DMS79 treated with DMSO at 0.1 percent for 48 hours (cell line): ENCODE data around the gene MRGPRX1.
"Not testable (repeated sequence)": the region's sequence is repeated elsewhere in the genome, so short reads cannot be mapped to it uniquely, and the experiment has no call there.

Source experiments
- DNase-seq: peaks from one replicate; lab custom pipeline; 2025; lab: John Stamatoyannopoulos, UW

Gene MRGPRX1

GRCh38 chr11:18939314-18939713 lies at the start of gene MRGPRX1:
Gene MRGPRX1 (minus strand): TSS chr11:18939414. CDS start chr11:18934784, 4,630 bp downstream.
- no peak for DNase-seq

GRCh38 chr11:18987454-18988231 lies 48.4 kb upstream of the MRGPRX1 start:
- DNase-seq = no peak

- DNase-seq = no peak
Observed at GRCh38 chr11:18986744-18987143, 47.5 kb upstream of the MRGPRX1 start.

GRCh38 chr11:18981897-18982296 lies 42.7 kb upstream of the MRGPRX1 start:
- DNase-seq = no peak

GRCh38 chr11:18974192-18974591 lies 35.0 kb upstream of the MRGPRX1 start:
- DNase-seq = no peak

GRCh38 chr11:18972336-18972735 lies 33.1 kb upstream of the MRGPRX1 start:
- DNase-seq = no peak

- DNase-seq = no peak
Observed at GRCh38 chr11:18969720-18970119, 30.5 kb upstream of the MRGPRX1 start.

GRCh38 chr11:18958221-18958910 lies 19.2 kb upstream of the MRGPRX1 start:
- no peak for DNase-seq

- DNase-seq = no peak
Observed at GRCh38 chr11:18956630-18957029, 17.4 kb upstream of the MRGPRX1 start.

GRCh38 chr11:18936002-18936673 lies 3.1 kb downstream of the MRGPRX1 start:
- no peak for DNase-seq

- no peak for DNase-seq
Observed at GRCh38 chr11:18934195-18934814, 4.9 kb downstream of the MRGPRX1 start.

- no peak for DNase-seq
Observed at GRCh38 chr11:18927550-18928322, 11.5 kb downstream of the MRGPRX1 start.

- DNase-seq = not testable (repeated sequence)
Observed at GRCh38 chr11:18925426-18925825, 13.8 kb downstream of the MRGPRX1 start.

- no peak for DNase-seq
Observed at GRCh38 chr11:18912883-18913282, 26.3 kb downstream of the MRGPRX1 start.

GRCh38 chr11:18907391-18907790 lies 31.8 kb downstream of the MRGPRX1 start:
- DNase-seq = no peak

GRCh38 chr11:18900637-18901036 lies 38.6 kb downstream of the MRGPRX1 start:
- not testable (repeated sequence) for DNase-seq

- DNase-seq = not testable (repeated sequence)
Observed at GRCh38 chr11:18900151-18900611, 39.0 kb downstream of the MRGPRX1 start.

GRCh38 chr11:18891712-18892111 lies 47.5 kb downstream of the MRGPRX1 start:
- not testable (repeated sequence) for DNase-seq

GRCh38 chr11:18890615-18891014 lies 48.6 kb downstream of the MRGPRX1 start:
- DNase-seq = no peak
